Measurements from ENCODE around the gene MSL3.

Gene MSL3

GRCh38 chrX:11791090-11791489, 33.1 kb downstream of the MSL3 start:
- no peak for DNase-seq (ENCODE audit: low spot score)
- TF ChIP-seq CTCF (IDR thresholded peaks at IDR 0.05; ENCODE audit: extremely low read depth, missing control alignments): no peak

- TF ChIP-seq CTCF (IDR thresholded peaks at IDR 0.05; ENCODE audit: extremely low read depth, missing control alignments): no peak
Observed at GRCh38 chrX:11791537-11791936, 33.5 kb downstream of the MSL3 start.

GRCh38 chrX:11792461-11793421, 34.7 kb downstream of the MSL3 start:
- TF ChIP-seq CTCF (IDR thresholded peaks at IDR 0.05; ENCODE audit: extremely low read depth, missing control alignments): no peak
- DNase-seq (ENCODE audit: low spot score): peak; percentile 41

More at GRCh38 chrX:11791537-11791936, 33.5 kb downstream of the MSL3 start:
- DNase-seq (ENCODE audit: low spot score): no peak

- no peak for DNase-seq (ENCODE audit: low spot score)
- TF ChIP-seq CTCF (IDR thresholded peaks at IDR 0.05; ENCODE audit: extremely low read depth, missing control alignments): no peak
Observed at GRCh38 chrX:11793734-11794133, 35.7 kb downstream of the MSL3 start.

GRCh38 chrX:11813341-11813740, 55.3 kb downstream of the MSL3 start:
- DNase-seq (ENCODE audit: low spot score): no peak
- no peak for TF ChIP-seq CTCF (IDR thresholded peaks at IDR 0.05; ENCODE audit: extremely low read depth, missing control alignments)
